HG03159 (cell line): Measurements from ENCODE around the gene SCN10A.
A peak's percentile ranks its signal among the peaks of the same experiment; 100 is the strongest.

Experiments
- ATAC-seq: cut with Tn5 transposase; IDR thresholded peaks from one replicate; pipeline ENCODE4 v1.9.1; 2021; ENCODE audit warnings: mild to moderate bottlenecking, moderate library complexity; ENCODE audit not compliant: unreplicated experiment

SCN10A gene

DNA sequence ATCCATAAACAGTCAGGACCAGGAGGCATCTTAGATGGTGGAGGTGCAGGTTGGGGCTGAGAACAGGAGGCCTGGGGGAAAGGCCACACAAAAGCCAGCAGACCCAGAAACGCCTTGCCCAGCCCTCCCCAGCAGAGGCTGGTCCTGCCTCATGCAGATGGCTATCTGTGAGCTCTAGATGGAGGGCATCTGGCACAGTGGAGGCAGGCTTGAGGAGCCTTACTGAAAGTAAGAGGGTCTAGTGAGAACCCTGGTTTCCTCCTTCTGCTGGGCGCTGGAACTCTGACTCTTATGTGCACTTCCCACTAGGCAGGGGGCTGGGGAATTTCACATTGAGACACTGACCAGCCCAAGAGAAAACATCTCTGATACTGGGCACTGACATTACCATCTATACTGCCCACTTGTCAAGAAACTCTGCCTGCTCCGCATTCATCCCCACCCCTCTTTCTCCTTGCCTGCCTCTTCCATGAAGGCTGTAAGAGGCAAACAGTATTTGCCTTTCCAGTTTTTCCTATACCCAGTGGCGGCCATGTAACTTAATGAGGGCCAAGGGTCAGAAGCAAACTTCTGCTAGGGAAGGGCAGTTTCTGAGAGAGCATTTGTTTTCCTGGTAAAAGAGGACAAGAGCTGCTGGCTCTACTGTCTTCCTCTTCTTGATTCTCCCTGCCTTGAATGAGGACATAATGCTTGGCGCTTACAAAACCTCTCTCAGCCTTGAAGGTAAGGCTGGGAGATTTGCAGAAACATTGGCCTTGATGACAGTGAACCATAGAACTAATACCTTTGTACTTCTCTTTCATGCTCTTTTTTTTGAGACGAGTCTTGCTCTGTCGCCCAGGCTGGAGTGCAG is 162.1 kb downstream of the SCN10A start:
- no peak for ATAC-seq

DNA sequence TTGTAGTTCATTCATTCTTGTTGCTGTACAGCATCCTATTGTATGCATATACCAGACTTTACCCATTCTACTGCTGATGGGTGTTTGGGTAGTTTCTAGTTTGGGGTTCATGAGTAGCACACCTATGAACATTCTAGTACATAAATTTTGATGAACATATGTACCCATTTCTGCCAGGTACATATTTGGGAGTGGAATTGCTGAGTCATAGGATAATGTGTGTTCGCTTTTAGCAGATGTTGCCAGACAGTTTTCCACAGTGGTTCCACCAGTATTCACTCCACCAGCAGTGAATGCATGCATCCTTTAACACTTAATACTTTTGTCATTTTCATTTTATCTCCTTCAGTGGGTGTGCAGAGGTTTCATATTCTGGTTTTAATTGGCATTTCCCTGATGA is 163.1 kb downstream of the SCN10A start:
- no peak for ATAC-seq

DNA sequence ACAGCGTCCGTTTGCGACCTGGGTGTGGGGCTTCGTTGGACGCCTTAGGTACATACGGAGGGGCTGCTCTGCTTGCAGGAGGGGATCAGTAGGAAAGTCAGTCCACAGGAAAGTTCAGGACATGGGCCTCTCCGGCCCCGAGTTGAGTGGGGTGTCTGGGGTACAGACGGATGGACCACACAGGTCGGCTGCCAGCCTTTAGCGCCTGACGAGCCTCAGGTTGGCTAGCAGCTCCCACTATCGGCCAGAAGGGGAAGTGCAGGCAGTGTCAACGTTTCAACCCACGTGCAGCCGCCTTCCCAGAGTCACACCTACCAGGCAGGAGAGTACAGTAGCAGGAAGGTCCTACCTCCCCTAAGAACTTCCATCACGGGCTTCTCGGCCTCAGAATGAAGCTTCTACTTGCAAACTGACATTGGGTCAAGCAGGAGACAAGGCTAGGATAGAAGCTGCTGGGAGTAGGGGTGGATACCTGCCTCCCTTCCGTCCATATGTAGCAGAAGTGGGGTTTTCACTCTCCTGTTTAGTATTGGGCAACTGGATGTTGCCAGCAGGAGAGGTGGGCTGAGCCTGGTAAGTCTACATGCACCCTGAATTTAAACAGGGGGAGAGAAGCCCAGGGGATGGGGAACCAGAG is 164.7 kb downstream of the SCN10A start:
- peak; percentile 65 for ATAC-seq

DNA sequence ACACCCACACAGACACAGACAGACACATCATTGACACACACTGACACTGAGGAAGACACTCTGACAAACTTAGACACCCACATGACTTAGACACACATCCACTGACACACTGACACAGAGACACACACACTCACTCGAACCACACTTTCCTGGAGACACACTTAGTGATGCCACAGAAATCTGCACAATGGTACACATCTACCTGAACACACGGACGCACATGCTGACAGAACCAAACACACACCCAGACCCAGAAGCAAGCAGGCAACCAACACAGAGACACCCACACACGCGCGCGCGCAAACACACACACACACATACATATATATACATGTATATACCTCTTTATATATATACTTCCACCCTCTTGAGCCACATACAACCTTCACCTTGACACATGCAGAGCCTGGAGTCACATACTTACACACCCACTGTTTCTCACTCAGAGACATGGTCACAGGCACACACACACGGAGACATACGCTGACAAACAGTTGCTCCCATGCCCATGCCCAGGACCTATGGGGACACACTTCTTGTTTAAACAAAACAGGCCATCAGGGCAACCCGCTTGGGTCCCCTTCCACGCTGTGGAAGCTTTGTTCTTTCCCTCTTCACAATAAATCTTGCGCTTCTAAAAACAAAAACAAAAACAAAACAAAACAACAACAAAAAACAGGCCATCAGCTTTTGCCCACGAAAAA is 165.6 kb downstream of the SCN10A start:
- ATAC-seq: no peak

DNA sequence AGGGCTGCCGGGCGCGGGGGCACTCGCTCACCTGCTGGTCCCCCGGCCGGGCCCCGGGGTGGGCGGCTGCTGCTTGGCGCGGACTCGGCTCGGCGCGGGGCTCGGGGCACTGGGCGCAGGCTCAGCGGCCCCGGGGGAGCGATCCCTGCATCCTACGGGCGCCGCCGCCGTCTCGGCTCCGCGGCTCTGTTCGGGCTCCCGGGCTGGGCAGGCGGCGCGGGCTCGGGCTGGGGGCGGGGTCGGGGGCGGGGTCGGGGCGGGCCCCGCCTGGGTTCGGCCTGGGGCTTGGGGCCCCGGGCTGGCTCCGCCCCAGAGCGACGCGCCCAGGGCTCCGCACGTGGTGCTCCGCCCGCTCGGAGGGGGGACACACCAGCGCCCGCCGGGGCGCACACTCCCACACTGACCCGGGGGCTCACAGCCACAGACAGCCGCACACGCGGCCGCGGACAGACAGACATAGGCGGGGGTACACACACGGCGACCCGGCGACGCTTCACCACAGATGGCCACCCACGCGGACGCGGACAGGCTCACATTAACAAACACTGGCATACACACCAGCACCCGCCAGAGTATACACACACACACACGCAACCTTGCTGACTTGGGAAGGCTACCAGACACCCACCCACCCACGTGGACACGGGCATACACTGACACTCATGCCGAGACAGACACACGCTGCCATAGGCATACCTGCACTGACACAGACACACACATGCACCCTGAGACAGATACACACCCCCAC is 166.3 kb downstream of the SCN10A start, which contains the start of gene SCN5A:
TSS of gene SCN5A (minus strand) at position 188 of the 748 bp plus-strand sequence. CDS start 16,380 bp downstream, outside the sequence.
- peak; percentile 48 for ATAC-seq

DNA sequence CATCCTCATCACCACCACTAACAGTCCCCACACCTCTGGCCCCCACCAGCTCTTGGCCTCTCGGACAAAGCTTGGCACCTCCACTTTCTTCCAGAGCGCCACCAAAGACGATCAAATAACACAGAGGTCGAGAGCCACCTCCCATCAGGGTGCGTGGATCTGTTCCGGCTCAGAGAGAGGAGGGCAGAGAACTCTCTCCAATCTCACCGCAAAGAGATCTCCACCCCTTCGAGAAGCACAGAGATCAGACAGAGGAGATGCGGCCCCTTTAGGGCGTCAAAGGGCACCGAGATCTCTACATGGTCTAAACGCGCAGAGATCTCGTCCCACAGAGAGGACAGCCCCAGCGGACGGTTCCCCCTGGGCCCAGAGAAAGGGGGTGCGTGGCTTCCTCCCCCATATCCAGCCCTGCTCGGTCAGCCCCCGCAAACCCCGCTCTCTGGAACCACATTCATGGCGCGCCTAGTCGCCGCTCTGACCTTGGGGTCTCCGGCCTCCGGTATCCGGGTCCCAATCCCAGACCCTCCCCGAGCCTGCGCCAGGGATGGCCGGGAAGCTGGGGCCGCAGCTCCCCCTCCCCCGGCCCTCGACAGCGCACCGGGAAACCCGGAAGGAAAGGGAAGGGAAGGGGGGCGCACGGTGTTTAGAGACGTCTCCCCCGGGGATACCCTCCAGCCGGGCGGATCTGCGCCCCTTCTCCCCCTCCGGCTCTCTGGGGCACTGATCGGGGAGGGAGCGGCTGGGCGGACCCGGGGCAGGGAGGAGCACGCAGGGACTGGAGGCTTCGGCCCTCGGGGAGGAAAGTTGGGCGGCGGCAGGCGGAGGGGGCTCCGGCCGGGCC is 167.1 kb downstream of the SCN10A start:
- peak; percentile 8 for ATAC-seq

DNA sequence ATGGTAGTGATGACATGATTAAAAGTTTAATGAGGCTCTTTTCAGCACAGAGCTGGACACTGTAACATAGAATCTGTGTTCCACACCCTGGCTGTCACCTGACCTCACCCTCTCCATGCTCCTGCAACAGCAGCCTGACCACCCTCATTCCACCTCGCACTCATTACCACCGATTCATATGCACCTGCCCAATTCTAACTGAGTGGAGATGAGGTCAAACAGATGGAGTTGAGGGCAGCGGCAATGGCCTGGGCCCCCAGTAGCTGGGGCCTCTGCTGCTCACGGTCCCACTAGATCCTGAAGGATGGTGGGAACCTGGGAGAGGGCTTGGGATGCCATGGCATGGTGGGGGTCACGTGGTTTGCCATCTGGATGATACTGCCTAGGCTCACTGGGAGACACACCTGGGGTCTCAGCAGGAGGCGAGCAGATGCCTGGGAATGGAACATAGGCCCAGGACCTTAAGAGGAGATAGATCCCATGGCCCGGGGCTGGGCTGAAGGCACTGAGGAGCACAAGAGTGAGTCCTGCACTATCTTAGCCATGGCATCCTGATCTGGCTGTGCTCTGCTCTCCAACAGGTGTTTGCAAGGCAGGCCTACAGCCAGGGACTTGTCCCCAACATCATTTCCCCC is 167.9 kb downstream of the SCN10A start:
- ATAC-seq: no peak

DNA sequence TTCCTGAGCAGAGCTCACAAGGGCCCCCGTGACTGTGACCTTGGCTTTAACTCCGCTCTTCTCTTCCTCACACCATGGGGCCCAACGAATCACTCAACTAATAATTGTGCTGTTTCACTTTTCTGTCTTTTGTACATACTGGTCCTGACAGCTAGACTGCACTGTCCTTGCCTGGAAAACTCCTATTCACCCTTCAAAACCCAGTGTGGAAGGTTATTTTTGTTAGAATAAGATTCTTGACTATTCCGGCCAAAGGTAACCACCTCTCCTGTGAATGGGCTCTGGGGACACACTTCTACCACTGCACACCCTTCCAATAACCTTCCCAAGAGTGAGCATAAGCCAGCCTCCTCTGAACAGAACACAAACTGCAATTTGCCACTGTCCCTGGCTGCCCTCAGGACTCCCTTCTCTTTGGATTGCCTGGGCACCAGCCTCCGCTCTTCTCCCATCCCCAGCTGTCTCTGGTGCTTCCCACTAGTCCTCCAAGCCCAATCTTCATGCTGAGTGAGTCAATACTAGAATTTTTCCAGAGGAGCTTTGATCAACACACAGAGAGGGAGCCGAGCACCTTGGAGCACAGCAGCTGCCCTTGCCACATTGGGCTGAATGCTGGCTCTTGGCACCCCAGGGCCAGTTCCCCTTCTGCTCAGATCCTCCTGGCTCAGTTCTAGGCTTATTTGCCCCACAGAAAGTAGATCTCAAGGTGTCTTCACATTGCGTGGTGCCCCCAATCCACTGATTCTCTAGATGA is 168.6 kb downstream of the SCN10A start:
- ATAC-seq: no peak
